Testis (tissue), 3 donors: ENCODE data around the gene NDUFA13. TPM values are rescaled to one million over a fixed set of nuclear protein-coding genes. Genes with fewer than 3 reads are reported as not detected.

ENCODE experiments used
- DNase-seq: peaks from one replicate; pipeline ENCODE4 v3.0.0-alpha.2; 2019
- H3K27ac ChIP-seq, 2 donors: fragments of 200-600 bp; sonication (generic); one replicate each; pipeline ENCODE4 v1.5.1; 2019
- H3K27me3 ChIP-seq: fragments of 200-600 bp; sonication (generic); one replicate; pipeline ENCODE4 v1.5.1; 2019
- H3K36me3 ChIP-seq: fragments of 200-600 bp; sonication (generic); one replicate; pipeline ENCODE4 v1.5.1; 2017; ENCODE audit warnings: low read depth; ENCODE audit errors: missing control alignments
- H3K4me1 ChIP-seq: fragments of 200-600 bp; sonication (generic); one replicate; pipeline ENCODE4 v1.5.1; 2019
- H3K4me3 ChIP-seq, 2 donors: fragments of 200-600 bp; sonication (generic); one replicate each; pipeline ENCODE4 v1.5.1; 2017 to 2019
- H3K9me3 ChIP-seq: fragments of 200-600 bp; sonication (generic); one replicate; pipeline ENCODE4 v1.5.1; 2017
- POLR2A ChIP-seq: fragments of 450-650 bp; IDR thresholded peaks from one replicate; pipeline ENCODE4 v1.6.1; 2017; ENCODE audit warnings: antibody characterized with exemption, mild to moderate bottlenecking, moderate library complexity
- WGBS, 2 donors: methylation state at CpG; one replicate each; pipeline ENCODE4 v1.1.5; 2018; 5-methylcytosine and 5-hydroxymethylcytosine counted together
- intact Hi-C: fragments of 100-400 bp; cut with DNase I; formaldehyde crosslinking; loops from one replicate; pipeline ENCODE4 v1.15.1; 2023; ENCODE audit warnings: low total_unique reads
- polyA plus RNA-seq: library from polyadenylated mRNA; stranded (reverse); fragments of 350-450 nt; fragmentation: Illumina TruSeq; extraction: RNeasy Lipid Tissue Mini Kit (QIAGEN cat#74804); gene quantifications from one replicate; pipeline ENCODE4 v1.2.3, GENCODE V29; 2014; ENCODE audit warnings: low read depth, low replicate concordance; ENCODE audit not compliant: insufficient read depth
- total RNA-seq, 2 donors: library from RNA; depleted of rRNA; stranded (reverse); fragments of >200 nt; gene quantifications; one replicate each; pipeline ENCODE4 v1.2.3, GENCODE V29; 2016
- TF ChIP-seq, protein P1 (sequence below), 3 experiments: fragments of 450-650 bp in 2 of 3; fragments of 200-600 bp in 1 of 3; sonication (generic) in 1 of 3; IDR thresholded peaks; one replicate each; pipeline ENCODE4 v1.5.1; 2016 to 2019; ENCODE audit warnings: antibody characterized with exemption in 3 of 3, mild to moderate bottlenecking in 2 of 3, moderate library complexity in 1 of 3

Gene NDUFA13
- total and polyA plus RNA-seq, 3 donors from 2014 or later, result 210 to 283 (median 260) TPM

GRCh38 chr19:19489804-19490204 is 26.2 kb upstream of the NDUFA13 start:
- peak overlapping the region; percentile 37 to 75 for H3K27ac ChIP-seq
- WGBS, 2 donors, result 53 to 60% methylated on average over 8 to 9 of the region's 9 CpGs
- no peak for TF ChIP-seq POLR2A
- TF ChIP-seq, protein P1, sequence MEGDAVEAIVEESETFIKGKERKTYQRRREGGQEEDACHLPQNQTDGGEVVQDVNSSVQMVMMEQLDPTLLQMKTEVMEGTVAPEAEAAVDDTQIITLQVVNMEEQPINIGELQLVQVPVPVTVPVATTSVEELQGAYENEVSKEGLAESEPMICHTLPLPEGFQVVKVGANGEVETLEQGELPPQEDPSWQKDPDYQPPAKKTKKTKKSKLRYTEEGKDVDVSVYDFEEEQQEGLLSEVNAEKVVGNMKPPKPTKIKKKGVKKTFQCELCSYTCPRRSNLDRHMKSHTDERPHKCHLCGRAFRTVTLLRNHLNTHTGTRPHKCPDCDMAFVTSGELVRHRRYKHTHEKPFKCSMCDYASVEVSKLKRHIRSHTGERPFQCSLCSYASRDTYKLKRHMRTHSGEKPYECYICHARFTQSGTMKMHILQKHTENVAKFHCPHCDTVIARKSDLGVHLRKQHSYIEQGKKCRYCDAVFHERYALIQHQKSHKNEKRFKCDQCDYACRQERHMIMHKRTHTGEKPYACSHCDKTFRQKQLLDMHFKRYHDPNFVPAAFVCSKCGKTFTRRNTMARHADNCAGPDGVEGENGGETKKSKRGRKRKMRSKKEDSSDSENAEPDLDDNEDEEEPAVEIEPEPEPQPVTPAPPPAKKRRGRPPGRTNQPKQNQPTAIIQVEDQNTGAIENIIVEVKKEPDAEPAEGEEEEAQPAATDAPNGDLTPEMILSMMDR (IDR thresholded peaks at IDR 0.05), result no peak

GRCh38 chr19:19490214-19490968 is 25.6 kb upstream of the NDUFA13 start:
- no peak overlapping the region for H3K4me3 ChIP-seq
- H3K4me1 ChIP-seq, result peaks cover 53% of the 10 kb centered on the region
- H3K9me3 ChIP-seq, result no peaks in the 10 kb centered on the region
- H3K36me3 ChIP-seq, result no peaks in the 10 kb centered on the region
- TF ChIP-seq POLR2A, result no peak
- TF ChIP-seq, protein P1 (IDR thresholded peaks at IDR 0.05), result peak; percentile 72 to 87 (median 76)
- 27 to 44% methylated on average over 14 to 20 of the region's 20 CpGs for WGBS, 2 donors
- no peaks in the 10 kb centered on the region for H3K27me3 ChIP-seq
- intact Hi-C loops, result no loop called here
- H3K27ac ChIP-seq, result peak overlapping the region; percentile 37 to 75
- DNase-seq, result peak; percentile 85

More at GRCh38 chr19:19489804-19490204, 26.2 kb upstream of the NDUFA13 start:
- Histone ChIP-seq H3K36me3 (no peaks in the 10 kb centered on the region), H3K27me3 (no peaks in the 10 kb centered on the region), H3K4me1 (peaks cover 53% of the 10 kb centered on the region), H3K9me3 (no peaks in the 10 kb centered on the region), H3K4me3 (no peak overlapping the region)
- intact Hi-C loops, result loop anchor here (5.0 kb wide), 1 partner anchor 123 kb away; no protein-coding TSS in a partner anchor
- no peak for DNase-seq

- peak; percentile 74 for DNase-seq
- intact Hi-C loops, result no loop called here
- H3K36me3 ChIP-seq, result no peaks in the 10 kb centered on the region
- TF ChIP-seq, protein P1 (IDR thresholded peaks at IDR 0.05), result no peak
- no peak for TF ChIP-seq POLR2A
- no peak overlapping the region for H3K4me3 ChIP-seq
- H3K27me3 ChIP-seq, result no peaks in the 10 kb centered on the region
- H3K9me3 ChIP-seq, result no peaks in the 10 kb centered on the region
- no peak overlapping the region for H3K27ac ChIP-seq
- H3K4me1 ChIP-seq, result peaks cover 49% of the 10 kb centered on the region
- WGBS, 2 donors, result 65 to 80% methylated on average over 12 to 15 of the region's 15 CpGs
Observed at GRCh38 chr19:19491321-19492025, 24.6 kb upstream of the NDUFA13 start.

- TF ChIP-seq POLR2A, result no peak
- TF ChIP-seq, protein P1 (IDR thresholded peaks at IDR 0.05), result no peak
- intact Hi-C loops, result no loop called here
- DNase-seq, result no peak
- Histone ChIP-seq H3K27ac (no peak overlapping the region), H3K27me3 (no peaks in the 10 kb centered on the region), H3K36me3 (no peaks in the 10 kb centered on the region), H3K4me1 (peaks cover 43% of the 10 kb centered on the region), H3K4me3 (no peak overlapping the region), H3K9me3 (no peaks in the 10 kb centered on the region)
- WGBS, 2 donors, result 62 to 96% methylated on average over 4 to 18 of the region's 21 CpGs
Observed at GRCh38 chr19:19492026-19492610, 23.9 kb upstream of the NDUFA13 start.
